Cerebellar nuclear complex (tissue), 1 donor: ENCODE measurements around the gene SUGT1.
"Not testable (repeated sequence)": the region's sequence is repeated elsewhere in the genome, so short reads cannot be mapped to it uniquely, and the experiment has no call there.

Experiments used
- DNase-seq, 2 experiments: peaks; one replicate each; lab custom pipeline; 2025; lab: John Stamatoyannopoulos, UW

Gene SUGT1

DNA sequence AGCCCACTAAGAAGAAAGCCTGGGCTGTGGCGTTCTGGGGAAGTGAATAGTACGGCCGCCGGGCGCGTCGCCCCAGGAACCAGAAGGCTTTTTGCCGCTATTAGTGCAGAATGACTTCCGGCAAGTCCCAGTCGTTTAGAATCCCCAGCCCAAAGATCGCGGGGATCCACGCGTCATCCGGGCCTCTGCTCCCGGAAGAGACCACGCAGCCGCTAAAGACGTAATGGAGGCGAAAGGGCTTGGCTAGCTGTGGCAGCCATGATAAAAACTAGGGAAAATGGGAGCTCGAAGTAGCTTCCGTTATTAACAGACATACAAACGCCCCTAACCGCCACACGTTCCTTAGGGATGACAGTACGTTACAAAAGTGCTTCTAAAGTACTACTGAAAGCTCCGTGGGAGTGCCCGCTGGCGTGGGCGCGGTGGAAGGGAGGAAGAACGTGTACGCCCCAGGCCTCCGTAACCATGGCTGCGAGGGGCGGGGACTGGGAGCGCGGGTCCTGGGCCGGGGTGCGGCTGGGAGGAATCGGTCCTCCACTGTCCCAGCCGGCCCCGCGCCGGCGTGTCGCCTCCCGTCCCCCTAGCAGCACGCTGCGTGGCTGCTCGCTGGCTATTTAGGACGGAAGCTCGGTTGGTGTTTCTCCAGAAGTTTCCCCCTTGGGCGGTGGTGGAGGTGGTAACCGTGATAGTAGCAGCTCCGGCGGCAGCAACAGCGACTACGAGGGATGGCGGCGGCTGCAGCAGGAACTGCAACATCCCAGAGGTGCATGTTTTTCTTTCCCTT, at the start of gene SUGT1:
SUGT1 (plus strand) TSS at position 641 of the 784 bp plus-strand sequence; CDS start at position 726, 85 bp downstream.
- DNase-seq = peak; percentile 66 to 93

GRCh38 chr13:52603316-52603715, 49.3 kb upstream of the SUGT1 start:
- not testable (repeated sequence) for DNase-seq

GRCh38 chr13:52606126-52606525, 46.5 kb upstream of the SUGT1 start:
- DNase-seq = not testable (repeated sequence)

DNA sequence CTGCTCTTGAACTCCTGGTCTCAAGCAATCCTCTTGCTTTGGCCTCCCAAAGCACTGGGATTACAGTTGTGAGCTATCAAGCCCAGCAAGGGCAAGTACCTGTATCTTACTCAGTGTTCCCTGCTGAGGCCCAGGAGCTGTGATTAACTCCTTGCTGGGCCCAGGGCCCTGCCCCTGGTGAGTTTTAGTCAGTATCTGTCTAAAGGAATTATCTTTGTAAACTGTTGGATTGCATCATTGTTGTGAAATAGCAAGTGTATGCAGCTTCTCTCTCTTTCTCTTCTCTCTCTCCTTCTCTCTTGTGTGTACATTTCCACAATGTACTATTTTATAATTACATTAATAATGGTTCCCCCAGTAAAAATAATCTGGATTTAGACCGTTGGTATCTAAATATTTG, 45.8 kb upstream of the SUGT1 start:
- DNase-seq = not testable (repeated sequence)

GRCh38 chr13:52608184-52608583, 44.5 kb upstream of the SUGT1 start:
- not testable (repeated sequence) for DNase-seq

GRCh38 chr13:52609013-52609606, 43.5 kb upstream of the SUGT1 start:
- not testable (repeated sequence) for DNase-seq

DNA sequence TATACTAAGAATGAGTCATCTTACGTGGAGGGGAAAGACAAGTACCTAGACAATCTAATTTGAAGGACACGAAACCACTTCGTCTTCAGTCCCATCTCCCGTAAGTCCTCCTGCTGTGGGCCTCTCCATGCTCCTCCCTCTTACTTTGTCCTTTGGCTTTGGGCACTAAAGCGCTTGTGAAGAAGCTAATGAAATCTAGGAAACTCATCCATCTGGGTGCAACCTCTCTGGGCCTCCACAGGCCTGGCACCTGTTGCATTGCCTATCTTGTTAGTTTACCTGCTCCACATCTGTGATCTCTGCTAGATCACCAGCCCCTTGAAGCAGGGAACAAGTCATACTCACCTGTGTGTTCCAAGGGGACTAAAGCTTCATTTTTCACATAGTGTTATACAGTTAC, 42.5 kb upstream of the SUGT1 start:
- not testable (repeated sequence) for DNase-seq

DNA sequence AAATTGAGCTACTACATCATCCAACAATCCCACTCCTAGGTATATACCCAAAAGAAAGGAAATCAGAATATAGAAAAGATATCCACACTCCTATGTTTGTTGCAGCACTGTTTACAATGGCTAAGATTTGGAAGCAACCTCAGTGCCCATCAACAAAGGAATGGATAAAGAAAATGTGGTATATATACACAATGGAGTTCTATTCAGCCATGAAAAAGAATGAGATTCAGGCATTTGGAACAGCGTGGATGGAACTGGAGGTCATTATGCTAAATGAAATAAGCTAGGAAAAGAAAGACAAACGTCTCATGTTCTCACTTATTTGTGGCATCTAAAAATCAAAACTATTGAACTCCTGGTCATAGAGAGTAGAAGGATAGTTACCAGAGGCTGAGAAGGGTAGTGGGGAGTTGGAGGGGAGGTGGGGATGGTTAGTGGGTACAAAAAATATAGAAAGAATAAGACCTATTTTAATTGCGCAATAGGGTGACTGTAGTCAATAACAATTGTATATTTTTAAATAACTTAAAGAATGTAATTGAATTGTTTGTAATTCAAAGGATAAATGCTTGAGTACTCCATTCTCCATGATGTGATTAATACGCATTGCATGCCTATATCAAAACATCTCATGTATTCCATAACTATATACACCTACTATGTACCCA, 37.4 kb upstream of the SUGT1 start:
- DNase-seq = no peak

GRCh38 chr13:52615812-52616211, 36.8 kb upstream of the SUGT1 start:
- no peak for DNase-seq

DNA sequence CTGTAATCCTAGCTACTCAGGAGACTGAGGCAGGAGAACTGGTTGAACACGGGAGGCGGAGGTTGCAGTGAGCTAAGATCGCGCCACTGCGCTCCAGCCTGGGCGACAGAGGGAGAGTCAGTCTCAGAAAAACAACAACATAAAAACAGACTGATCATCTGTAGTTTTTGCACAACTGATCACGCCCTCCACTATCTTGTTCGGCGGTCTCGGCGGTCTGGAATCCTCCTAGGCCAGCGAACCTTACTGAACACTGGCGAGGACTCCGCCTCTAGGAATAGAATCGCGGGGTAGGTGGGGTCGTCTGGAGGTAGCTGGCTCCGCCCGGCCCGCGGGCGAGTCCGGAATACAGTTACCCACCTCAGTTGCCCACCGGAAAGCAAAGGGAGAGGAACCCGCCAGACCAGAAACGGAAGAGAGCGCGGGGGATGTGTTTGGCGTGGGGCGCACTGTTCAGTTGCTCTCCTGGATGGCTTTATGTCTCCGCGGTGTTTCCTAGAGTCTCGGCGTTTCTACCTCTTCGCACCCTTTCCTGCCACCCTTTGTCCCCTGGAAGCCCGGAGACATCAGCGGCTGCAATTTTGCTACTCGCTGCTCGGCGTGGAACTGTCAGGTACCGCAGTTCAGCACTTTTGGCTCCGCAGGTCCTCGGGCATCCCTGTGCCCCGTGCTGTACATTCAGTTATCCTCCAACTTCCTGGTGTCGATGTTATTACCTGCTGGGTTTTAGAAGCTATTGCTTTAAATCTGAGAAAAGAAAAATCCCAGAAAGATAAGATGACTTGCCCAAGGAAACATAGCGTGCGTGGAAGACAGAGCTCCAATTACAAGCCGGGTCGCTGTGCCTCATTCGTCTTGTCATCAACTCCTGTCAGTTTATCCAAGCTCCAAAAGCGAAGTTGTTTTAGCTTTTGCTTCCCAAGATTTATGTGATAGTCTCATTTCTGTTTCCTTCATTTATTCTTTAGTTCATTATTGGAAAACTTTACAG, 35.3 kb upstream of the SUGT1 start:
- peak; percentile 25 to 65 for DNase-seq

- DNase-seq = not testable (repeated sequence)
Measured at GRCh38 chr13:52631083-52631690, 21.4 kb upstream of the SUGT1 start.

DNA sequence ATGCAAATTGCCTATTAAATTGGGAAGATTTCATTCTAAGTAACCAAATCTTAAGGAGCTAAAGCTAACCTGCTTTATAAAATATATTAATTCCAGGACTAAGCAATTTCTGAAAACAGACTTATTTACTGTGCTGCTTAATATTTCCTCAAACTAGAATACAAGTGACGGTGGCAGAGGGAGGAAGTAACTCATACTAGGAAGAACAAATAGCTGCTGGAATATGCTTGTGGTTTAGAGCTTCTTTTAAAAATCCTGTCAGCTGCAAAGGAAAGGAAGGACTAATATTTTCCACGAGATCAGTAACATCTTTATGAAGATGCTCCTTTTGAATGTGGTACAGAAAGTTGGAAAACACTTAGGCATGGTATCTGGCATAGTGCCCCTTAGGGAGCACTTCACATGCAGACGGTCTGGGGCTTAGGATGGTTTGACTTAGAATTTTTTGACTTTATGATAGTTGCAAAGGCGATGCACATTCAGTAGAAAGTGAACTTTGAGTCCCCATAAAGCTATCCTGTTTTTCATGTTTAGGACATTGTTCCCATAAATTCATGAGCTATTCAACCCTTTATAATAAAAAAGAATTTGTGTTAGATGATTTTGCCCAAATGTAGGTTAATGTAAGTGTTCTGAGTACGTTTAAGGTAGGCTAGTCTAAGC, 13.8 kb upstream of the SUGT1 start:
- DNase-seq = no peak

DNA sequence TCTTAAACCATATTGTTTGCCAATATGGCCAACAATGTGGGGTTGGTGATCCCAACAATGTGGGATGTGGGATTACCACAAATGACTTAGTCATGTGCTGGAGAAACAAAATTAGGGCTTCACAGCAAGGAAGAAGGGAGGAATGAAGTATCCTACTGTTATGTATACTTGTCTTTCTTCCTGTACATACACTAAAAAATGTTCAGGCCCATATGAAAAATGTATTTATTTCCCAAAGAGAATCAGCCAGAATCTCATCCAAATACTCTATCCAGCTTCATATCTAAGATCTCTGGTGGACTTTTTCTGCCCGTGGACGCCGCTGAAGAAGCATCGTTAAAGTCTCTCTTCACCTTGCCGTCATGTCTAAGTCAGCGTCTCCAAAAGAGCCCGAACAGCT, 10.5 kb upstream of the SUGT1 start, which contains the start of gene HNRNPA1L2:
HNRNPA1L2 (plus strand) TSS at position 301 of the 400 bp plus-strand sequence; CDS start at position 363, 62 bp downstream.
- no peak for DNase-seq

GRCh38 chr13:52644108-52644507, 8.5 kb upstream of the SUGT1 start:
- no peak for DNase-seq

DNA sequence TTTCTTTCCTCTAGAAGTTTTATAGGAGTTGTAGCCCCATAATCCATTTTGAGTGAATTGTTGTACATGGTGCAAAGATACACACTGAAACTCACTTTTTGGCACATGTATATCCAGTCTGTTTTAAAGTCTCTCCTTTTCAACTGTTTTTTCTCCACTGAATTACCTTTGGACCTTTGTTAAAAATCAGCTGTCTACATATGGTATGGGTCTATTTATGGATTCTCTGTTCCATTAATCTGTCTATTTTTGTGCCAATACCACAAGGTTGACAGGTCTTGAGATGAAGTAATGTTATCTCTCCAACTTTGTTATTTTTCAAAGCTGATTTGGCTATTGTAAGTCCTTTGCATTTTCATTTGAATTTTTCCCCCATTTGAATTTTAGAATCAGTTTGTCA, 5.7 kb upstream of the SUGT1 start:
- no peak for DNase-seq

DNA sequence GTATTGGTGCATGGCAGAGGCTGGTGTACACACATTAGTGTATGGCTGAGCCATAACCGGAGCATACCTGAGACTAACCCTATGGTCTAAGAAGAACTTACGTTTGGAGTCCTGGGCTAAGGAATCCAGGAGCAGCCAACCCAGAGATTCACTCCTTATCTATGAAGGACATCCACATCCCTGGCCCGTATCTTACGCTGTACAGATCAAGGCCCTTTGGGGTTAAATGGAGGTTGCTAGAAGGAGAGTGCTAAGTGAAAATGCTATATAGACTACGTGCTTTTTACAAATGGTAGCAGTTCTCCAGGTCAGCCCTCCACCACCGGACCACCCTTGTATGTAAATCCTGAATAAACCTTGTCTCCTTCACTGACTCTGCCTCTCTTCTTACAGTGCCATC, 1.9 kb upstream of the SUGT1 start:
- DNase-seq = no peak

GRCh38 chr13:52651897-52652195, 790 bp upstream of the SUGT1 start:
- DNase-seq = no peak

GRCh38 chr13:52652980-52653303, 306 bp downstream of the SUGT1 start:
- no peak for DNase-seq

- DNase-seq = no peak
Measured at GRCh38 chr13:52659340-52659739, 6.7 kb downstream of the SUGT1 start.

DNA sequence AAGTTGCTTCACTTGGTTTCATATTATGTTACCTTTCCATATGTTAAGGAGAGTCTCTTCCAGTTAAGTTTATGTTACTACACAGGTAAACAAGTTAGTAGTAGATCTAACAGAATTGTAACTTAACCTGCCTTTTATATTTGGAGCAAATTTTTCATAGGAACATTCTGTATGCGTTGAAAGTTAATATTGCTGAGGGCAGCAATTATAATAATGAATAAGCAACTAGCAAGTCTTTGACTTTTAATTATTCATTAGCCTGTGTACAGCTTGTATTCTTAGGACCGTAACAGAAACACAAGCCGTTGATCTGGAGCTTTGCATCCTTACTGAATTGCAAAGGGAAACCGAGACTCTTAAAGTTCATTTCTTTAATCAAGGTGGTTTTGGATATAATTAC, 11.6 kb downstream of the SUGT1 start:
- no peak for DNase-seq

- DNase-seq = no peak
Measured at GRCh38 chr13:52665325-52665724, 12.7 kb downstream of the SUGT1 start.
